Ishikawa (cell line): ENCODE results near the gene HCFC1.

Source experiments
- CEBPB ChIP-seq: IDR thresholded peaks from 2 replicates; pipeline ENCODE4 v1.6.1; 2012
- CREB1 ChIP-seq: IDR thresholded peaks from 2 replicates; pipeline ENCODE4 v1.6.1; 2012; ENCODE audit warnings: low read depth
- EGR1 ChIP-seq: IDR thresholded peaks from 2 replicates; pipeline ENCODE4 v1.6.1; 2012
- EP300 ChIP-seq: IDR thresholded peaks from 2 replicates; pipeline ENCODE4 v1.6.1; 2012; ENCODE audit warnings: borderline replicate concordance
- FOXM1 ChIP-seq: IDR thresholded peaks from 2 replicates; pipeline ENCODE4 v1.6.1; 2012; ENCODE audit warnings: low read depth, borderline replicate concordance
- MAX ChIP-seq: IDR thresholded peaks from 2 replicates; pipeline ENCODE4 v1.6.1; 2012
- NFIC ChIP-seq: IDR thresholded peaks from 2 replicates; pipeline ENCODE4 v1.6.1; 2012
- RAD21 ChIP-seq: IDR thresholded peaks from 2 replicates; pipeline ENCODE4 v1.6.1; 2012; ENCODE audit warnings: low read depth
- REST ChIP-seq: IDR thresholded peaks from 2 replicates; pipeline ENCODE4 v1.6.1; 2012; ENCODE audit warnings: low read depth, mild to moderate bottlenecking
- TAF1 ChIP-seq: IDR thresholded peaks from 2 replicates; pipeline ENCODE4 v1.6.1; 2012; ENCODE audit warnings: low read depth, mild to moderate bottlenecking
- TCF12 ChIP-seq: IDR thresholded peaks from 2 replicates; pipeline ENCODE4 v1.6.1; 2012; ENCODE audit warnings: low read depth
- TEAD4 ChIP-seq: IDR thresholded peaks from 2 replicates; pipeline ENCODE4 v1.6.1; 2012
- YY1 ChIP-seq: IDR thresholded peaks from 2 replicates; pipeline ENCODE4 v1.6.1; 2012; ENCODE audit warnings: low read depth
- ZBTB7A ChIP-seq: IDR thresholded peaks from 2 replicates; pipeline ENCODE4 v1.6.1; 2012; ENCODE audit warnings: low read depth
- TF ChIP-seq, protein P1 (sequence below): IDR thresholded peaks from 2 replicates; pipeline ENCODE4 v1.6.1; 2012

The HCFC1 gene

DNA sequence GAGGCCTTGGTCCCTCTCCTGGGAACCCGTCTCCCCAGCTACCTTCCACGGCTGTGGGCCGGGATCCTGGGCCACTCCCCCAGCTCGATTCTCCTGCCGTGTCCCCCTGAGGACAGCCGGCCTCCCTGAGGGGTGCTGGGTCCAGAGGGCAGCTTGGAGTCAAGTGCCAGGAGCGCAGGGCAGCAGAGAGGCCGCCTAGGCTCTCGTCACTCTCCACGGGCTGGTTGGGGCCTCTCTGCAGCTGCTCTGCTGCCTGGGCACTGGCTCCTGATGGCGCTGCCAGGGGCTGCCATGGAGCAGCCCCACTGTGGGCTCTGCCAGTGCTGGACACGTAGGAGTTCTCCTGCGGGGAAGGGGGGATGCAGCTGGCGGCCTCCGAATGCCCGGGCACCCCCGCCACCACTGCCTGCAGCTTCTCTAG is 41.4 kb upstream of the HCFC1 start:
- TF ChIP-seq MAX (no peak), EP300 (no peak), NFIC (no peak), CREB1 (no peak), TAF1 (no peak), REST (no peak), ZBTB7A (no peak), RAD21 (no peak), YY1 (no peak), FOXM1 (no peak), TCF12 (no peak), TEAD4 (no peak), EGR1 (no peak)
- TF ChIP-seq, protein P1, sequence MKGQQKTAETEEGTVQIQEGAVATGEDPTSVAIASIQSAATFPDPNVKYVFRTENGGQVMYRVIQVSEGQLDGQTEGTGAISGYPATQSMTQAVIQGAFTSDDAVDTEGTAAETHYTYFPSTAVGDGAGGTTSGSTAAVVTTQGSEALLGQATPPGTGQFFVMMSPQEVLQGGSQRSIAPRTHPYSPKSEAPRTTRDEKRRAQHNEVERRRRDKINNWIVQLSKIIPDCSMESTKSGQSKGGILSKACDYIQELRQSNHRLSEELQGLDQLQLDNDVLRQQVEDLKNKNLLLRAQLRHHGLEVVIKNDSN: no peak

DNA sequence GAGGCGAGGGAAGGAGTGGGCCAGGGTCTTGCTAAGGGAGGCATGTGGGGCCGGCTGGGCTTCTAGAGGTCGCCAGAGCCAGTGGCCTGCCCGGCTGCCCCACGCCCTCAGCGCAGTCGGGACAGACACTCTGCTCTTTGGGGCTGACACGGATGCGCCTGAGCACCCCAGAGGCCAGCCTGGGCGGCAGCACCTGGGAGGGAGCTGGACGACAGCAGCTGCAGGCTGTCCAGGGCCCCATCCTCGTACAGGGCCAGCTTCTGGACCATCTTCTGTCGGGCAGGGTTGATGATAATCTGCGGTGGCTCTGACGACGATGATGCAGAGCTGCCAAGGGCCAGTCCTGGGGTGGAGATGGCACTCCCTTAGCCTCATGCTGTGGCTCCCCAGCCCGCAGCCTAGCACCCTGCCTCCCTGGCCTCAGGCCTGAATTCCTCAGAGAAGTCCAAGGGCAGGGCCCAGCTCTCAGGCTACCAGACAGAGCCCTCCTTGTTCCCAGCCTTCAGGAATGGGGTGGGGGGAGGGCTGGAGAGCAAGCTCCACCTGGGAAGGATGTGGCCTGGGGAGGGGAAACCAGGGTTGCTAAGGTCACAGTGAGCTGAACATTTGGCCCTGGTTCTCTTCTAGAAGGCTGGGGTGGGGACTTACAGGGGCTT is 40.8 kb upstream of the HCFC1 start:
- TF ChIP-seq ZBTB7A: no peak
- no peak for TF ChIP-seq CEBPB
- no peak for TF ChIP-seq FOXM1
- TF ChIP-seq TAF1: no peak
- TF ChIP-seq YY1: no peak
- TF ChIP-seq TEAD4: no peak
- TF ChIP-seq, protein P1: no peak
- TF ChIP-seq EGR1: no peak
- TF ChIP-seq TCF12: no peak
- no peak for TF ChIP-seq MAX
- TF ChIP-seq RAD21: no peak
- TF ChIP-seq NFIC: no peak
- no peak for TF ChIP-seq CREB1
- TF ChIP-seq EP300: no peak
- no peak for TF ChIP-seq REST

- TF ChIP-seq ZBTB7A (no peak), YY1 (no peak), REST (no peak), CREB1 (no peak), MAX (no peak), TCF12 (no peak), TAF1 (no peak), NFIC (no peak), FOXM1 (no peak), CEBPB (no peak), TEAD4 (no peak), RAD21 (no peak), EP300 (no peak), EGR1 (no peak)
- TF ChIP-seq, protein P1: no peak
Measured at GRCh38 chrX:154011376-154012335, 40.0 kb upstream of the HCFC1 start.
